Sigmoid colon (tissue), 7 donors: Measurements from ENCODE around the gene SNHG17. TPM values are rescaled to one million over a fixed set of nuclear protein-coding genes. Genes with fewer than 3 reads are reported as not detected.
"Not testable (repeated sequence)": the region's sequence is repeated elsewhere in the genome, so short reads cannot be mapped to it uniquely, and the experiment has no call there.

Source experiments
- DNase-seq: peaks from one replicate; pipeline ENCODE4 v3.0.0-alpha.2; 2019
- H3K27ac ChIP-seq, 4 donors: fragments of 200-600 bp; sonication (generic); one replicate each; pipeline ENCODE4 v1.5.1; 2016 to 2019; ENCODE audit warnings: mild to moderate bottlenecking in 1 of 4
- H3K27me3 ChIP-seq, 3 donors: fragments of 200-600 bp; sonication (generic); one replicate each; pipeline ENCODE4 v1.5.1; 2019; ENCODE audit warnings: mild to moderate bottlenecking in 1 of 3
- H3K36me3 ChIP-seq, 4 donors: fragments of 200-600 bp; sonication (generic); one replicate each; pipeline ENCODE4 v1.5.1; 2016 to 2019
- H3K4me1 ChIP-seq, 4 donors: fragments of 200-600 bp; sonication (generic); one replicate each; pipeline ENCODE4 v1.5.1; 2017 to 2019
- H3K4me3 ChIP-seq, 4 donors: fragments of 200-600 bp; sonication (generic); one replicate each; pipeline ENCODE4 v1.5.1; 2017 to 2019; ENCODE audit warnings: mild to moderate bottlenecking in 2 of 4, moderate library complexity in 1 of 4
- H3K9me3 ChIP-seq, 4 donors: fragments of 200-600 bp in 3 of 4; sonication (generic) in 3 of 4; one replicate each; pipeline versions ENCODE4 v1.5.1 to v1.6.1; 2013 to 2019
- CTCF ChIP-seq, 4 experiments: fragments of 450-650 bp in 3 of 4; fragments of 200-600 bp in 1 of 4; IDR thresholded peaks; one replicate each; pipeline ENCODE4 v1.5.1; 2016 to 2019; ENCODE audit warnings: antibody characterized with exemption in 4 of 4, mild to moderate bottlenecking in 3 of 4, moderate library complexity in 2 of 4
- EP300 ChIP-seq, 4 donors: sonication (generic); formaldehyde crosslinking; IDR thresholded peaks; one replicate each; pipeline ENCODE4 v1.6.1; 2017; ENCODE audit warnings: antibody characterized with exemption in 4 of 4
- POLR2A ChIP-seq, 2 donors: fragments of 450-650 bp; IDR thresholded peaks; one replicate each; pipeline ENCODE4 v1.6.1; 2016; ENCODE audit warnings: antibody characterized with exemption in 2 of 2, mild to moderate bottlenecking in 2 of 2, moderate library complexity in 2 of 2
- POLR2AphosphoS5 ChIP-seq, 4 donors: sonication (generic); formaldehyde crosslinking; IDR thresholded peaks; one replicate each; pipeline ENCODE4 v1.6.1; 2017; ENCODE audit warnings: antibody characterized with exemption in 4 of 4
- WGBS, 2 donors: extraction: QIAGEN DNeasy Blood & Tissue Kit; methylation state at CpG; one replicate each; pipeline ENCODE4 v1.1.7; 2013; 5-methylcytosine and 5-hydroxymethylcytosine counted together
- intact Hi-C: fragments of 100-400 bp; cut with DNase I; formaldehyde crosslinking; loops from one replicate; pipeline ENCODE4 v1.15.1; 2023
- polyA plus RNA-seq, 3 donors: library from polyadenylated mRNA; stranded (reverse); fragments of 200-250 nt; gene quantifications; one replicate each; pipeline ENCODE4 v1.2.3, GENCODE V29; 2013
- total RNA-seq, 4 donors: library from RNA; depleted of rRNA; stranded (reverse); fragments of >200 nt; gene quantifications; one replicate each; pipeline ENCODE4 v1.1.0, GENCODE V29; 2016
- donor health status: healthy with polysubstance abuse.
- donor health status: Bipolar disorder and iron deficiency.
- donor health status: healthy.

The SNHG17 gene
- total and polyA plus RNA-seq, 7 donors, result 9.0 to 35.6 (median 18.1) TPM

DNA sequence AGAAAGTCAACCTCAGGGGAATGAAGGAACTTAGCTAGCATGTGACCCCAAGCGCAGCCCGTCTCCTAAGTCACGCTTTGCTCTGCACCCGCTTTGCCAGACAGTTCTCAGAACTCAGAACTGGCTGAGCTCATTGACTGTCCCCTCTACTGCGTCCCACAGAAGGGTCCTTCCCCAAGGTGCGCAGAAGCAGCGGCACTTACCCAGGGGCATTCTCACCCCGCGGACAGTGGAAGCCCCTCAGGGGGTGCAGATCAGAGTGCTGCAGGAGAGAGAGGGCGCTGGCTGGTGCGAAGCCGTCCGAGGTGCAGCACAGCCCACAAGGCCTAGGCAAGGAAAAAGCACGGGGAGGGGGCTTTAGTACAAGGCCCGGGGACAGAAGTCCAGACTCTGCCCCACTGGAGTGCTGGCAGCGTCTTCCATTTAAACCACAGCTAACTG, 807 bp downstream of the SNHG17 start:
- Histone ChIP-seq H3K36me3 (peaks cover 6 to 47% (median 26%) of the 10 kb centered on the region in 4 donors), H3K27ac (peak overlapping the region; percentile 79 to 85 (median 81)), H3K9me3 (no peaks in the 10 kb centered on the region), H3K4me1 (peaks cover 0 to 15% (median 14%) of the 10 kb centered on the region in 4 donors), H3K27me3 (no peaks in the 10 kb centered on the region), H3K4me3 (peak overlapping the region; percentile 59 to 76 (median 66))
- TF ChIP-seq CTCF (IDR thresholded peaks at IDR 0.05), result no peak
- TF ChIP-seq EP300 (IDR thresholded peaks at IDR 0.05), result no peak
- no peak for TF ChIP-seq POLR2A (IDR thresholded peaks at IDR 0.05)
- TF ChIP-seq POLR2AphosphoS5 (IDR thresholded peaks at IDR 0.05), result no peak
- 2 to 3% methylated on average over 16 of the region's 16 CpGs for WGBS, 2 donors
- no peak for DNase-seq
- intact Hi-C loops, result no loop called here

GRCh38 chr20:38433304-38433972, 1.7 kb downstream of the SNHG17 start:
- TF ChIP-seq CTCF (IDR thresholded peaks at IDR 0.05) (no peak), EP300 (IDR thresholded peaks at IDR 0.05) (no peak), POLR2A (IDR thresholded peaks at IDR 0.05) (no peak), POLR2AphosphoS5 (IDR thresholded peaks at IDR 0.05) (no peak)
- H3K4me3 ChIP-seq, result peak overlapping the region in 2 of 4 donors; percentile 66 to 67
- H3K4me1 ChIP-seq, result peaks cover 0 to 15% (median 14%) of the 10 kb centered on the region in 4 donors
- WGBS, 2 donors, result 83 to 89% methylated on average over 9 of the region's 9 CpGs
- intact Hi-C loops, result no loop called here
- no peaks in the 10 kb centered on the region for H3K9me3 ChIP-seq
- no peaks in the 10 kb centered on the region for H3K27me3 ChIP-seq
- no peak for DNase-seq
- peak overlapping the region in 1 of 4 donors; percentile 85 for H3K27ac ChIP-seq
- H3K36me3 ChIP-seq, result peaks cover 6 to 56% (median 34%) of the 10 kb centered on the region in 4 donors

GRCh38 chr20:38432870-38433269, 2.3 kb downstream of the SNHG17 start:
- H3K4me3 ChIP-seq, intact Hi-C loops, DNase-seq, H3K27me3 ChIP-seq, H3K27ac ChIP-seq, H3K9me3 ChIP-seq: not testable (repeated sequence)
- Histone ChIP-seq H3K4me1 (peaks cover 0 to 15% (median 14%) of the 10 kb centered on the region in 4 donors), H3K36me3 (peaks cover 6 to 62% (median 38%) of the 10 kb centered on the region in 4 donors)
- WGBS, 2 donors, result 88 to 94% methylated on average over 5 of the region's 5 CpGs

DNA sequence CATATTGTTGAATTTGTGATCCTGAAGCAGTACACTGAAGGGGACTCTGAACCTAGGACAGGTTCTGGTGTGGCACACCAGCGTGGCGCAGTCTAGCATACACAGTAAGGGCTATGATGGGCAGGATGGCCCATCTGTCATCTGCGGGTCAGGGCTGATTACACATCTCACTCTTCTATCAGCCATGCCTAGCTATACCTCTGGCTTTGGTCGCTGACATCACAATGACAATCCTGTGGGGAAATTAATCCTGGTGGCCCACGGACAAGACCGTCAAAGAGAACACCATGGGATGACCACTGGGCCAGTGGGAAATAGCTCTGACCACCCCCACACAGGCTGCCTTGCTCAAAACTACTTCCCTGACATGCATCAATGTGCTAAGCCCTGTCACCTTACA, 2.8 kb downstream of the SNHG17 start:
- intact Hi-C loops, result no loop called here

GRCh38 chr20:38430679-38431325, 4.3 kb downstream of the SNHG17 start:
- Histone ChIP-seq H3K9me3 (no peaks in the 10 kb centered on the region), H3K27me3 (no peaks in the 10 kb centered on the region), H3K36me3 (peaks cover 7 to 80% (median 55%) of the 10 kb centered on the region in 4 donors), H3K4me3 (no peak overlapping the region), H3K4me1 (peaks cover 0 to 15% (median 14%) of the 10 kb centered on the region in 4 donors), H3K27ac (no peak overlapping the region)
- 85 to 89% methylated on average over 8 of the region's 8 CpGs for WGBS, 2 donors
- DNase-seq, result no peak
- intact Hi-C loops, result no loop called here
- no peak for TF ChIP-seq POLR2A (IDR thresholded peaks at IDR 0.05)
- no peak for TF ChIP-seq EP300 (IDR thresholded peaks at IDR 0.05)
- TF ChIP-seq CTCF (IDR thresholded peaks at IDR 0.05), result no peak
- TF ChIP-seq POLR2AphosphoS5 (IDR thresholded peaks at IDR 0.05), result no peak

More for the DNA sequence above, 2.8 kb downstream of the SNHG17 start:
- no peak overlapping the region for H3K4me3 ChIP-seq
- no peaks in the 10 kb centered on the region for H3K27me3 ChIP-seq
- no peaks in the 10 kb centered on the region for H3K9me3 ChIP-seq
- no peak overlapping the region for H3K27ac ChIP-seq
- no peak for DNase-seq
- WGBS, 2 donors, result 95 to 96% methylated on average over 6 of the region's 6 CpGs
- TF ChIP-seq POLR2A (IDR thresholded peaks at IDR 0.05) (no peak), POLR2AphosphoS5 (IDR thresholded peaks at IDR 0.05) (no peak)
- H3K4me1 ChIP-seq, result peaks cover 0 to 15% (median 14%) of the 10 kb centered on the region in 4 donors
- peaks cover 6 to 67% (median 43%) of the 10 kb centered on the region in 4 donors for H3K36me3 ChIP-seq
